A673 (cell line): ENCODE data around the gene TRIM64. TPM values are rescaled to one million over a fixed set of nuclear protein-coding genes. Genes with fewer than 3 reads are reported as not detected.
"Not testable (repeated sequence)": the region's sequence is repeated elsewhere in the genome, so short reads cannot be mapped to it uniquely, and the experiment has no call there.

Source experiments
- Bru-seq: library from RNA; stranded (reverse); fragments of 400-500 nt; gene quantifications from one replicate; lab custom pipeline; 2021; lab: Mats Ljungman, UMichigan
- BruChase-seq, 2 experiments: library from RNA; stranded (reverse); fragments of 400-500 nt; gene quantifications; one replicate each; lab custom pipeline; 2021; lab: Mats Ljungman, UMichigan
- BruUV-seq: library from RNA; stranded (reverse); fragments of 400-500 nt; replicated peaks from 2 replicates; lab custom pipeline; 2021; lab: Mats Ljungman, UMichigan
- CTCF ChIA-PET: fragments of 300-600 bp; sonication (Branson Sonifier 250); formaldehyde crosslinking; loops from one replicate; lab custom pipeline; 2022; ENCODE audit warnings: antibody characterized with exemption; lab: Charles Lee
- POLR2A ChIA-PET: fragments of 300-600 bp; sonication (Branson Sonifier 250); formaldehyde crosslinking; loops from one replicate; lab custom pipeline; 2022; ENCODE audit warnings: antibody characterized with exemption; ENCODE audit not compliant: low non-redundant PET; lab: Charles Lee
- DNase-seq: peaks from one replicate; pipeline ENCODE4 v3.0.0-alpha.2; 2015; ENCODE audit warnings: low spot score
- H3K27ac ChIP-seq: fragments of 200-600 bp; sonication (generic); 2 replicates; pipeline ENCODE4 v1.5.1; 2016; ENCODE audit warnings: mixed run types, low read depth, mild to moderate bottlenecking, mixed read lengths, antibody characterized with exemption, low read length; ENCODE audit not compliant: poor library complexity, severe bottlenecking
- H3K27me3 ChIP-seq: fragments of 200-600 bp; sonication (generic); replicated peaks from 2 replicates; pipeline ENCODE4 v1.6.1; 2017; ENCODE audit warnings: mixed run types, low read depth, mild to moderate bottlenecking, mixed read lengths, antibody characterized with exemption, low read length; ENCODE audit not compliant: insufficient read depth, poor library complexity
- H3K36me3 ChIP-seq: fragments of 200-600 bp; sonication (generic); 2 replicates; pipeline ENCODE4 v1.6.1; 2016; ENCODE audit warnings: mixed run types, mild to moderate bottlenecking, mixed read lengths, antibody characterized with exemption, low read length; ENCODE audit not compliant: insufficient read depth, poor library complexity, severe bottlenecking
- H3K4me1 ChIP-seq: fragments of 200-600 bp; sonication (generic); 2 replicates; pipeline ENCODE4 v1.6.1; 2017; ENCODE audit warnings: mixed run types, mild to moderate bottlenecking, mixed read lengths, antibody characterized with exemption, low read length; ENCODE audit not compliant: insufficient read depth, poor library complexity, severe bottlenecking
- H3K4me3 ChIP-seq: fragments of 200-600 bp; sonication (generic); 2 replicates; pipeline ENCODE4 v1.5.1; 2016; ENCODE audit warnings: low read depth, mixed run types, mild to moderate bottlenecking, mixed read lengths, low read length; ENCODE audit not compliant: poor library complexity, severe bottlenecking
- H3K9me3 ChIP-seq: fragments of 200-600 bp; sonication (generic); 2 replicates; pipeline ENCODE4 v1.6.1; 2016; ENCODE audit warnings: mixed run types, low read depth, mild to moderate bottlenecking, mixed read lengths, antibody characterized with exemption, low read length; ENCODE audit not compliant: poor library complexity, severe bottlenecking
- CTCF ChIP-seq: fragments of 300-800, 200-600 bp; sonication (generic); conservative IDR thresholded peaks from 2 replicates; pipeline ENCODE4 v1.5.1; 2017; ENCODE audit warnings: low read depth, mild to moderate bottlenecking, antibody characterized with exemption, low read length, moderate library complexity, mixed read lengths
- EZH2 ChIP-seq: fragments of 200-600 bp; sonication (generic); IDR thresholded peaks from 2 replicates; pipeline ENCODE4 v1.6.1; 2017; ENCODE audit warnings: borderline replicate concordance, low read depth, mild to moderate bottlenecking, mixed read lengths, antibody characterized with exemption, low read length; ENCODE audit not compliant: poor library complexity, severe bottlenecking
- intact Hi-C: fragments of 100-400 bp; cut with micrococcal nuclease; formaldehyde crosslinking; loops from one replicate; pipeline ENCODE4 v1.10.0; 2022; ENCODE audit not compliant: unreplicated experiment
- long read RNA-seq: library from polyadenylated mRNA; stranded (forward); transcript quantifications from one replicate; pipeline ENCODE4 v2.0.0, GENCODE V29; 2022
- total RNA-seq: library from RNA; stranded (reverse); gene quantifications from 2 replicates; pipeline ENCODE4 v1.2.3, GENCODE V29; 2021

TRIM64 gene
- total RNA-seq: not detected in 2 replicates
- Bru-seq, nascent RNA: not detected
- not detected for BruChase-seq, experiment 1, labeled RNA remaining after a 2-hour chase
- not detected for BruChase-seq, experiment 2, labeled RNA remaining after a 6-hour chase
- long read RNA-seq: 0 reads

- H3K27me3 ChIP-seq, H3K9me3 ChIP-seq, BruUV-seq, H3K27ac ChIP-seq, H3K4me1 ChIP-seq, DNase-seq, intact Hi-C loops, H3K36me3 ChIP-seq, POLR2A ChIA-PET, H3K4me3 ChIP-seq, CTCF ChIA-PET: not testable (repeated sequence)
Measured at GRCh38 chr11:89965737-89966136, at the start of gene TRIM64. TRIM64 (plus strand) TSS chr11:89966037; CDS start chr11:89968504, 2,467 bp downstream.

GRCh38 chr11:89922195-89922660, 43.6 kb upstream of the TRIM64 start, which contains the start of gene TRIM49D1:
TRIM49D1 (minus strand) TSS chr11:89922245; CDS start chr11:89917710, 4,535 bp downstream.
- BruUV-seq: no TSS peak
- intact Hi-C loops: no loop called here
- TF ChIP-seq CTCF: no peak
- TF ChIP-seq EZH2: no peak
- DNase-seq: no peak
- Histone ChIP-seq H3K27me3 (no peaks in the 10 kb centered on the region), H3K36me3 (no peaks in the 10 kb centered on the region), H3K4me1 (no peaks in the 10 kb centered on the region), H3K27ac (no peak within 1 kb of the TSS), H3K9me3 (no peaks in the 10 kb centered on the region), H3K4me3 (no peak within 1 kb of the TSS)
- ChIA-PET POLR2A (no interaction called here), CTCF (no interaction called here)

GRCh38 chr11:89923764-89924163, 42.1 kb upstream of the TRIM64 start, which contains the start of gene TRIM49D2:
TRIM49D2 (plus strand) TSS chr11:89924064; CDS start chr11:89926762, 2,698 bp downstream.
- DNase-seq, H3K27ac ChIP-seq, CTCF ChIA-PET, H3K9me3 ChIP-seq, H3K27me3 ChIP-seq, POLR2A ChIA-PET, H3K4me3 ChIP-seq, intact Hi-C loops, BruUV-seq, H3K4me1 ChIP-seq, H3K36me3 ChIP-seq: not testable (repeated sequence)

GRCh38 chr11:89960833-89961232, 5.0 kb upstream of the TRIM64 start:
- H3K36me3 ChIP-seq, DNase-seq, H3K9me3 ChIP-seq, POLR2A ChIA-PET, H3K4me3 ChIP-seq, H3K27me3 ChIP-seq, H3K27ac ChIP-seq, intact Hi-C loops, BruUV-seq, H3K4me1 ChIP-seq, CTCF ChIA-PET: not testable (repeated sequence)

Other genes starting within 250 kb of the TRIM64 start
- gene TRIM49, start 157.5 kb upstream of the TRIM64 start, total RNA-seq: not detected in 2 replicates
- not detected in 2 replicates for gene TRIM64B, start 87.5 kb upstream of the TRIM64 start, total RNA-seq
- gene TRIM49D1, start 43.8 kb upstream of the TRIM64 start, total RNA-seq: not detected in 2 replicates
- not detected in 2 replicates for gene TRIM49D2, start 42.0 kb upstream of the TRIM64 start, total RNA-seq
- gene TRIM49C, start 65.1 kb downstream of the TRIM64 start, total RNA-seq: not detected in 2 replicates
- not detected in 2 replicates for gene UBTFL1, start 119.9 kb downstream of the TRIM64 start, total RNA-seq
- 3.9 and 4.0 TPM in 2 replicates for gene NAALAD2, start 168.6 kb downstream of the TRIM64 start, total RNA-seq